Endothelial cell of umbilical vein (primary cell): Measurements from ENCODE around the gene ARL8B. TPM values are rescaled to one million over a fixed set of nuclear protein-coding genes. Genes with fewer than 3 reads are reported as not detected.

Experiments used
- BruUV-seq: library from RNA; stranded (reverse); fragments of 400-500 nt; replicated peaks from 2 replicates; lab custom pipeline; 2021; lab: Mats Ljungman, UMichigan
- CTCF ChIA-PET: fragments of 300-600, 350-600 bp; sonication (Branson Sonifier 250); formaldehyde crosslinking; loops from one replicate; lab custom pipeline; 2021; ENCODE audit warnings: antibody characterized with exemption, inconsistent platforms; lab: Charles Lee
- POLR2A ChIA-PET: fragments of 300-600, 350-600 bp; sonication (Branson Sonifier 250); formaldehyde crosslinking; loops from one replicate; lab custom pipeline; 2021; ENCODE audit warnings: antibody characterized with exemption, inconsistent platforms; lab: Charles Lee
- DNase-seq: peaks from one replicate; pipeline ENCODE4 v3.0.0-alpha.2; 2011; ENCODE audit warnings: low read depth, low spot score
- FAIRE-seq: peaks from 2 replicates; lab custom pipeline; 2011; peaks lifted over from hg19 to GRCh38; lab: Jason Lieb, UNC
- H2AFZ ChIP-seq: 2 replicates; pipeline ENCODE4 v1.6.0; 2012; ENCODE audit warnings: low read depth, low read length, control low read depth, inconsistent platforms
- H3K27ac ChIP-seq: 2 replicates; pipeline ENCODE4 v1.5.1; 2011; ENCODE audit warnings: low read depth, mild to moderate bottlenecking, control low read depth, low read length, moderate library complexity; ENCODE audit not compliant: insufficient read depth
- H3K27me3 ChIP-seq, 2 experiments: 2 replicates each; pipeline versions ENCODE4 v1.6.0 to v1.6.1; 2011; ENCODE audit warnings: low read length in 2 of 2, mixed read lengths in 1 of 2; ENCODE audit not compliant: control insufficient read depth in 2 of 2, insufficient read depth in 2 of 2
- H3K36me3 ChIP-seq, 2 experiments: 2 replicates in 1 of 2; 3 replicates in 1 of 2; pipeline ENCODE4 v1.5.1; 2011; ENCODE audit warnings: low read length in 2 of 2, mild to moderate bottlenecking in 1 of 2, moderate library complexity in 1 of 2; ENCODE audit not compliant: control insufficient read depth in 2 of 2, insufficient read depth in 2 of 2; ENCODE audit errors: extremely low read depth in 1 of 2
- H3K4me1 ChIP-seq: 3 replicates; pipeline ENCODE4 v1.5.1; 2011; ENCODE audit warnings: mild to moderate bottlenecking, low read length; ENCODE audit not compliant: control insufficient read depth, insufficient read depth; ENCODE audit errors: extremely low read depth
- H3K4me2 ChIP-seq: 2 replicates; pipeline ENCODE4 v1.6.1; 2011; ENCODE audit warnings: low read length, control low read depth, mixed read lengths; ENCODE audit not compliant: insufficient read depth
- H3K4me3 ChIP-seq, 3 experiments: fragments of 200-600 bp in 1 of 3; sonication (generic), shearing (Covaris generic) in 1 of 3; replicated peaks in 1 of 3; 2 replicates each; pipeline ENCODE4 v1.5.1; 2011 to 2016; ENCODE audit warnings: control low read depth in 3 of 3, low read length in 3 of 3, mild to moderate bottlenecking in 2 of 3, inconsistent platforms in 1 of 3, low read depth in 1 of 3, moderate library complexity in 1 of 3; ENCODE audit not compliant: insufficient read depth in 1 of 3
- H3K79me2 ChIP-seq: 2 replicates; pipeline ENCODE4 v1.6.0; 2012; ENCODE audit warnings: low read length, inconsistent platforms; ENCODE audit not compliant: control insufficient read depth, insufficient read depth
- H3K9ac ChIP-seq: replicated peaks from 2 replicates; pipeline ENCODE3; 2011; ENCODE audit warnings: low read length, control low read depth; ENCODE audit not compliant: insufficient read depth; ENCODE audit errors: extremely low read depth
- H3K9me1 ChIP-seq: replicated peaks from 3 replicates; pipeline ENCODE4 v1.6.0; 2011; ENCODE audit warnings: mild to moderate bottlenecking, low read length; ENCODE audit not compliant: control insufficient read depth, insufficient read depth; ENCODE audit errors: extremely low read depth
- H3K9me3 ChIP-seq: replicated peaks from 2 replicates; pipeline ENCODE4 v1.5.1; 2012; ENCODE audit warnings: low read length, inconsistent platforms; ENCODE audit not compliant: control insufficient read depth, insufficient read depth
- H4K20me1 ChIP-seq: replicated peaks from 2 replicates; pipeline ENCODE3; 2011; ENCODE audit warnings: mild to moderate bottlenecking, low read length; ENCODE audit not compliant: control insufficient read depth, insufficient read depth; ENCODE audit errors: extremely low read depth
- EZH2 ChIP-seq: IDR thresholded peaks from 2 replicates; pipeline ENCODE4 v1.6.1; 2012; ENCODE audit warnings: borderline replicate concordance, low read depth, mild to moderate bottlenecking, moderate library complexity, low read length, inconsistent platforms; ENCODE audit not compliant: severe bottlenecking
- FOS ChIP-seq: IDR thresholded peaks from 2 replicates; pipeline ENCODE4 v1.6.1; 2011; ENCODE audit warnings: mild to moderate bottlenecking, low read length, moderate library complexity, borderline replicate concordance; ENCODE audit not compliant: insufficient read depth
- GATA2 ChIP-seq: IDR thresholded peaks from 2 replicates; pipeline ENCODE4 v1.7.0; 2011; ENCODE audit warnings: low read depth, mild to moderate bottlenecking, moderate library complexity, mixed read lengths, low read length; ENCODE audit not compliant: insufficient read length, insufficient read depth
- JUN ChIP-seq: IDR thresholded peaks from 2 replicates; pipeline ENCODE4 v1.6.1; 2011; ENCODE audit warnings: borderline replicate concordance, low read depth; ENCODE audit not compliant: insufficient read length, insufficient read depth
- MYC ChIP-seq: IDR thresholded peaks from one replicate; pipeline ENCODE4 v1.6.1; 2011; ENCODE audit warnings: mild to moderate bottlenecking, low read depth, low read length
- POLR2A ChIP-seq: IDR thresholded peaks from 2 replicates; pipeline ENCODE4 v1.6.1; 2012; ENCODE audit warnings: low read depth, mild to moderate bottlenecking, control low read depth, low read length
- POLR2AphosphoS5 ChIP-seq: IDR thresholded peaks from 2 replicates; pipeline ENCODE4 v1.6.1; 2012; ENCODE audit warnings: low read depth, mild to moderate bottlenecking, control low read depth, low read length, moderate library complexity; ENCODE audit not compliant: insufficient read depth
- dilution Hi-C: fragments of 300-500 bp; cut with MboI; formaldehyde crosslinking; loops from one replicate; pipeline ENCODE4 v1.15.0; 2019; ENCODE audit warnings: low sequenced_read_pairs; ENCODE audit not compliant: extremely low pct_ligation_motif_present
- intact Hi-C: fragments of 100-400 bp; cut with micrococcal nuclease; formaldehyde crosslinking; loops from one replicate; pipeline ENCODE4 v1.10.0; 2022
- polyA plus RNA-seq, 4 experiments: library from polyadenylated mRNA; depleted of rRNA in 3 of 4; stranded (reverse) in 3 of 4; unstranded in 1 of 4; fragments of >200 nt; gene quantifications; 2 replicates each; pipeline versions ENCODE4 v1.2.1 to v1.2.3, GENCODE V29; 2011 to 2012; ENCODE audit warnings: missing spikeins in 1 of 4
- total RNA-seq: library from RNA; stranded (reverse); gene quantifications from 2 replicates; pipeline ENCODE4 v1.2.3, GENCODE V29; 2021
- TF ChIP-seq, protein P1 (sequence below), 2 donors: IDR thresholded peaks; 1 replicate in 1 of 2; 2 replicates in 1 of 2; pipeline ENCODE4 v1.5.1; 2011; ENCODE audit warnings: low read length in 2 of 2, mild to moderate bottlenecking in 2 of 2, moderate library complexity in 2 of 2, control low read depth in 1 of 2, inconsistent platforms in 1 of 2, low read depth in 1 of 2; ENCODE audit not compliant: insufficient read depth in 1 of 2; ENCODE audit errors: extremely low read depth in 1 of 2
- TF ChIP-seq, protein P2 (sequence below): IDR thresholded peaks from 2 replicates; pipeline ENCODE4 v1.6.1; 2011; ENCODE audit not compliant: insufficient read depth, insufficient read length

Gene ARL8B
- total and polyA plus RNA-seq, 2 donors (not counting 3 experiments of a cell fraction or from before 2014, with no cell fraction given), result 32.1 to 58.2 TPM

DNA sequence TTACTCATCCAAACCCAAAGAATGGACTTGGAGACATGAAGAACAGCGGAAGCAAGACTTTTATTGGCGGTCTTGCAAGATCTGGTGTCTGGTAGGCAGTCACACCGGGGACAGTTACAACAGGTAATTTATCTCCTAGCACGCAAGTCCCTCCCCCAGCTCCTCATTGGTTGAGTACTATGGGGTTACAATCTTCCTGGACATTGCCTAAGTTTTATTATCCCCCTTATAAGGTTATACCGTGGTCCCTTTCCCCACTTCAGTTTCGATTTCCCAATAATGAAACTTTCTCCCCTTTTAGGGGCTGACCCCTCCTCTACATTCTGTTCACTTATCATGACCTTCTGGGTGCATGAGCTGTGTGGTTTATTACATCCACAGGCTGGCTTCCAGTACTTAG lies 18.7 kb downstream of the ARL8B start:
- no peak for FAIRE-seq
- Histone ChIP-seq H4K20me1 (peaks cover 15% of the 10 kb centered on the region), H3K79me2 (peaks cover 95% of the 10 kb centered on the region), H3K36me3 (peaks cover 0 to 2% of the 10 kb centered on the region in 2 experiments), H3K9me3 (no peaks in the 10 kb centered on the region), H3K9me1 (no peaks in the 10 kb centered on the region), H3K4me2 (no peak overlapping the region), H3K27me3 (no peaks in the 10 kb centered on the region), H3K27ac (no peak overlapping the region), H3K4me3 (no peak overlapping the region), H2AFZ (no peak overlapping the region), H3K4me1 (peaks cover 24% of the 10 kb centered on the region), H3K9ac (no peak overlapping the region)
- ChIA-PET POLR2A (no interaction called here), CTCF (interaction anchor here (1.5 kb wide), 1 partner anchor 36 kb away, joined by 3 read pairs; no protein-coding TSS in a partner anchor)
- BruUV-seq, result no TSS peak
- intact Hi-C loops (no loop called here), dilution Hi-C loops (no loop called here)
- no peak for TF ChIP-seq POLR2A
- TF ChIP-seq JUN, result no peak
- TF ChIP-seq, protein P1, sequence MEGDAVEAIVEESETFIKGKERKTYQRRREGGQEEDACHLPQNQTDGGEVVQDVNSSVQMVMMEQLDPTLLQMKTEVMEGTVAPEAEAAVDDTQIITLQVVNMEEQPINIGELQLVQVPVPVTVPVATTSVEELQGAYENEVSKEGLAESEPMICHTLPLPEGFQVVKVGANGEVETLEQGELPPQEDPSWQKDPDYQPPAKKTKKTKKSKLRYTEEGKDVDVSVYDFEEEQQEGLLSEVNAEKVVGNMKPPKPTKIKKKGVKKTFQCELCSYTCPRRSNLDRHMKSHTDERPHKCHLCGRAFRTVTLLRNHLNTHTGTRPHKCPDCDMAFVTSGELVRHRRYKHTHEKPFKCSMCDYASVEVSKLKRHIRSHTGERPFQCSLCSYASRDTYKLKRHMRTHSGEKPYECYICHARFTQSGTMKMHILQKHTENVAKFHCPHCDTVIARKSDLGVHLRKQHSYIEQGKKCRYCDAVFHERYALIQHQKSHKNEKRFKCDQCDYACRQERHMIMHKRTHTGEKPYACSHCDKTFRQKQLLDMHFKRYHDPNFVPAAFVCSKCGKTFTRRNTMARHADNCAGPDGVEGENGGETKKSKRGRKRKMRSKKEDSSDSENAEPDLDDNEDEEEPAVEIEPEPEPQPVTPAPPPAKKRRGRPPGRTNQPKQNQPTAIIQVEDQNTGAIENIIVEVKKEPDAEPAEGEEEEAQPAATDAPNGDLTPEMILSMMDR (IDR thresholded peaks at IDR 0.05; ENCODE audit: extremely low read depth in 1 of 2, insufficient read depth in 1 of 2, low read depth in 1 of 2, low read length in 2 of 2), result no peak
- TF ChIP-seq EZH2, result no peak
- TF ChIP-seq FOS, result no peak
- TF ChIP-seq, protein P2, sequence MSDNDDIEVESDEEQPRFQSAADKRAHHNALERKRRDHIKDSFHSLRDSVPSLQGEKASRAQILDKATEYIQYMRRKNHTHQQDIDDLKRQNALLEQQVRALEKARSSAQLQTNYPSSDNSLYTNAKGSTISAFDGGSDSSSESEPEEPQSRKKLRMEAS, result no peak
- TF ChIP-seq GATA2, result no peak
- no peak for TF ChIP-seq MYC
- TF ChIP-seq POLR2AphosphoS5, result no peak
- no peak for DNase-seq
